SU-DHL-6 (cell line): ENCODE data around the gene ARCN1.

Experiments used
- H2AFZ ChIP-seq: fragments of 200-600 bp; sonication (generic); 2 replicates; pipeline ENCODE4 v1.6.1; 2014; ENCODE audit warnings: low read depth, mild to moderate bottlenecking, moderate library complexity, mixed read lengths, antibody characterized with exemption, low read length; ENCODE audit not compliant: severe bottlenecking
- H3F3A ChIP-seq: fragments of 200-600 bp; shearing (Covaris generic); 2 replicates; pipeline ENCODE4 v1.6.0; 2016; ENCODE audit warnings: antibody characterized with exemption, mild to moderate bottlenecking; ENCODE audit not compliant: insufficient read depth
- H3K27ac ChIP-seq: fragments of 200-600 bp; sonication (generic); 2 replicates; pipeline ENCODE4 v1.5.1; 2016; ENCODE audit warnings: low read depth, mild to moderate bottlenecking, low read length, moderate library complexity, mixed read lengths
- H3K27me3 ChIP-seq: fragments of 200-600 bp; sonication (generic), shearing (Covaris generic); 2 replicates; pipeline ENCODE4 v1.6.0; 2014; ENCODE audit warnings: mild to moderate bottlenecking, low read length
- H3K36me3 ChIP-seq: fragments of 200-600 bp; sonication (generic); 2 replicates; pipeline ENCODE4 v1.6.1; 2014; ENCODE audit warnings: mild to moderate bottlenecking, low read length, mixed read lengths
- H3K4me2 ChIP-seq: fragments of 300-600, 200-600 bp; shearing (Covaris generic), sonication (generic); 2 replicates; pipeline ENCODE4 v1.6.0; 2014; ENCODE audit warnings: low read length, low read depth, mild to moderate bottlenecking; ENCODE audit not compliant: poor library complexity, severe bottlenecking
- H3K4me3 ChIP-seq: fragments of 200-600 bp; sonication (generic); 2 replicates; pipeline ENCODE4 v1.5.1; 2014; ENCODE audit warnings: antibody characterized with exemption, low read length, mild to moderate bottlenecking, mixed read lengths; ENCODE audit not compliant: insufficient read depth, poor library complexity, severe bottlenecking
- H3K79me2 ChIP-seq: fragments of 200-600 bp; sonication (generic); 2 replicates; pipeline ENCODE4 v1.6.1; 2014; ENCODE audit warnings: mild to moderate bottlenecking, low read length, moderate library complexity; ENCODE audit not compliant: insufficient read depth
- H3K9ac ChIP-seq: fragments of 200-600 bp; sonication (generic); 2 replicates; pipeline ENCODE4 v1.7.0; 2014; ENCODE audit warnings: mild to moderate bottlenecking, low read length
- H3K9me2 ChIP-seq: fragments of 200-600 bp; sonication (generic); replicated peaks from 2 replicates; pipeline ENCODE4 v1.6.1; 2014; ENCODE audit warnings: low read length; ENCODE audit not compliant: insufficient read depth
- H3K9me3 ChIP-seq: fragments of 200-600 bp; sonication (generic); 2 replicates; pipeline ENCODE4 v1.6.1; 2014; ENCODE audit warnings: low read length, mixed read lengths; ENCODE audit not compliant: insufficient read depth
- H4K20me1 ChIP-seq: fragments of 200-600 bp; sonication (generic); 2 replicates; pipeline ENCODE4 v1.6.1; 2014; ENCODE audit warnings: low read depth, mild to moderate bottlenecking, antibody characterized with exemption, low read length, moderate library complexity, mixed read lengths
- EZH2phosphoT487 ChIP-seq: fragments of 200-600 bp; sonication (generic), shearing (Covaris generic); conservative IDR thresholded peaks from 2 replicates; pipeline ENCODE4 v1.6.1; 2018; ENCODE audit warnings: mild to moderate bottlenecking, antibody characterized with exemption, low read length, moderate library complexity, mixed read lengths
- TF ChIP-seq, protein P1 (sequence below): fragments of 200-600 bp; sonication (generic); IDR thresholded peaks from one replicate; pipeline ENCODE4 v1.5.1; 2017; ENCODE audit warnings: antibody characterized with exemption, mild to moderate bottlenecking, low read length, moderate library complexity; ENCODE audit not compliant: insufficient read depth, poor library complexity, severe bottlenecking

Gene ARCN1

DNA sequence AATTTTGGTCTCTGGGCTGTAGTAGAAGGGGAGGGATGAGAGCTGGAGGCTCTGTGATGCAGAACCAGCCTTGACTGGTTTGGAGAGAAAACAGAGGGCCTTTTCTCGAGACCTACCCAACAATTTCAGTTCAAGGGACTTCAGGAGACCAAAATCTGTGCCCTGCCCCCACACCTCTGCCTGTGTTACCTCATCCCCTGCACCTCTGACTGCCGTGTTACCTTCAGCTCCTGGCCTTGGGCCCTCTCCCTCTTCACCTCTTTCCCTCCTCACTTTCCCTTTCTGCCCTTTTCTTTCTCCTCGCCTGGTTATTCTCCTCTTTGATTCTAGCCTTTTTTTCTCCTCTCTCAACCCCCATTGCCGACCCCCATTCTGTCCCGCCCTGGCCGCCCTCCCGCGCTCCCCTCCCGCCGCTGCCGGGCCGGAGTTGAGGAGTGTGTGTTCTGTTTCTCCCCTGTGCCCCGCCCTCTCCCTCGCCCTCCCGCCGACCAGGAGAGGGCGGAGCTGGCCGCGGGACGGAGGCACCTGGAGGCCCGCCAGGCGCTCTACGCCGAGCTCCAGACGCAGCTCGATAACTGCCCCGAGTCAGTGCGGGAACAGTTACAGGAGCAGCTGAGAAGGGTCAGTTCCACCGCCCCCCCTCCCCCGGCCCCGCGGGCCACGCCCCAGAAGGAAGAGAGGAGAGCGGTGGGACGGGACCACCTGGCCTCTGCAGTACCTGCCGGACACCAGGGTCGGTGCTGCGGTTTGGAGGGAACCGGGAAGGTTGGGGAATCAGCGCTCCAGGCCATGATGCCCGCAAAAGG lies 62.4 kb downstream of the ARCN1 start:
- TF ChIP-seq EZH2phosphoT487 = no peak
- TF ChIP-seq, protein P1, sequence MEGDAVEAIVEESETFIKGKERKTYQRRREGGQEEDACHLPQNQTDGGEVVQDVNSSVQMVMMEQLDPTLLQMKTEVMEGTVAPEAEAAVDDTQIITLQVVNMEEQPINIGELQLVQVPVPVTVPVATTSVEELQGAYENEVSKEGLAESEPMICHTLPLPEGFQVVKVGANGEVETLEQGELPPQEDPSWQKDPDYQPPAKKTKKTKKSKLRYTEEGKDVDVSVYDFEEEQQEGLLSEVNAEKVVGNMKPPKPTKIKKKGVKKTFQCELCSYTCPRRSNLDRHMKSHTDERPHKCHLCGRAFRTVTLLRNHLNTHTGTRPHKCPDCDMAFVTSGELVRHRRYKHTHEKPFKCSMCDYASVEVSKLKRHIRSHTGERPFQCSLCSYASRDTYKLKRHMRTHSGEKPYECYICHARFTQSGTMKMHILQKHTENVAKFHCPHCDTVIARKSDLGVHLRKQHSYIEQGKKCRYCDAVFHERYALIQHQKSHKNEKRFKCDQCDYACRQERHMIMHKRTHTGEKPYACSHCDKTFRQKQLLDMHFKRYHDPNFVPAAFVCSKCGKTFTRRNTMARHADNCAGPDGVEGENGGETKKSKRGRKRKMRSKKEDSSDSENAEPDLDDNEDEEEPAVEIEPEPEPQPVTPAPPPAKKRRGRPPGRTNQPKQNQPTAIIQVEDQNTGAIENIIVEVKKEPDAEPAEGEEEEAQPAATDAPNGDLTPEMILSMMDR = no peak
- Histone ChIP-seq H3K9me3 (no peaks in the 10 kb centered on the region), H3K4me2 (no peak overlapping the region), H4K20me1 (no peaks in the 10 kb centered on the region), H3K9ac (no peak overlapping the region), H3K27me3 (no peaks in the 10 kb centered on the region), H3F3A (no peaks in the 10 kb centered on the region), H3K4me3 (no peak overlapping the region), H3K79me2 (no peaks in the 10 kb centered on the region), H3K9me2 (no peaks in the 10 kb centered on the region), H2AFZ (no peak overlapping the region), H3K27ac (no peak overlapping the region), H3K36me3 (no peaks in the 10 kb centered on the region)

DNA sequence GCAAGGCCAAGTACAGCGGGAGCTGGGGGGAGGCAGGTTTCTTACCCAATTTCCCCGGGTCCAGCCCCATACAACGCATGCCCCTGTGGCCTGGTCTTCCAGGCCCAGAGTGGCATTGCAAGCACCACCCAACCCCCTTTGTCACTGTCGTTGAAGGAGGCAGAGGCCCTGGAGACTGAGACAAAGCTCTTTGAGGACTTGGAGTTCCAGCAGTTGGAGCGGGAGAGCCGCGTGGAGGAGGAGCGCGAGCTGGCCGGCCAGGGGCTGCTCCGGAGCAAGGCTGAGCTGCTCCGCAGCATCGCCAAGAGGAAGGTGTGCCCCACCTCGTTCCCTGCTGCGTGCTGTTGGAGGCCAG lies 63.0 kb downstream of the ARCN1 start:
- Histone ChIP-seq H3K9me2 (no peaks in the 10 kb centered on the region), H3K4me2 (no peak overlapping the region), H3K9me3 (no peaks in the 10 kb centered on the region), H4K20me1 (no peaks in the 10 kb centered on the region), H3K79me2 (no peaks in the 10 kb centered on the region), H3K4me3 (no peak overlapping the region), H3K36me3 (no peaks in the 10 kb centered on the region), H3F3A (no peaks in the 10 kb centered on the region), H3K27me3 (no peaks in the 10 kb centered on the region), H3K9ac (no peak overlapping the region), H2AFZ (no peak overlapping the region), H3K27ac (no peak overlapping the region)
- TF ChIP-seq, protein P1 = no peak
- TF ChIP-seq EZH2phosphoT487 = no peak

DNA sequence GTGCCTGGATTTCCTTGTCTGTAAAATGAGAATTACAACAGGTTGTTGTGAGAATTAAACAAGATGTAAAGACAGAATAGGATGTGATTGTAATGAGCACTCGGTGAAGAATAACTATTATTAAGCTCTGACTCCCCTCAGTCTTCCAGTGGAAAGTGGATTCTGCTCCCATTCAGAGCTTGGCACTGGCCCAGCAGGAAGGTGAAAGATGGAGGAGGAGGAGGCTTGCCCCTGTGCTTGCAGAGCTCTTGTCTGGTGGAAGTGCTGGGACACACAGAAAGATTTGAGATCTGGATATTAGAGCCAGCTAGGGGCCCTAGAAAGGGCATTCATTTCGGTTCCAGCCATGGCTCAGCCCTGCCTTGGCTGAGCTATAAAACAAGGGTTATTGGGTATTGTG lies 63.4 kb downstream of the ARCN1 start:
- H3K9ac ChIP-seq = no peak overlapping the region
- H2AFZ ChIP-seq = no peak overlapping the region
- no peaks in the 10 kb centered on the region for H3F3A ChIP-seq
- no peak overlapping the region for H3K4me2 ChIP-seq
- TF ChIP-seq, protein P1 = no peak
- TF ChIP-seq EZH2phosphoT487 = no peak
- no peaks in the 10 kb centered on the region for H3K79me2 ChIP-seq
- no peaks in the 10 kb centered on the region for H3K9me3 ChIP-seq
- no peaks in the 10 kb centered on the region for H4K20me1 ChIP-seq
- H3K36me3 ChIP-seq = no peaks in the 10 kb centered on the region
- H3K9me2 ChIP-seq = no peaks in the 10 kb centered on the region
- H3K27ac ChIP-seq = no peak overlapping the region
- H3K4me3 ChIP-seq = no peak overlapping the region
- H3K27me3 ChIP-seq = no peaks in the 10 kb centered on the region
